ENCODE results near the gene PTGFR.

Gene PTGFR

DNA sequence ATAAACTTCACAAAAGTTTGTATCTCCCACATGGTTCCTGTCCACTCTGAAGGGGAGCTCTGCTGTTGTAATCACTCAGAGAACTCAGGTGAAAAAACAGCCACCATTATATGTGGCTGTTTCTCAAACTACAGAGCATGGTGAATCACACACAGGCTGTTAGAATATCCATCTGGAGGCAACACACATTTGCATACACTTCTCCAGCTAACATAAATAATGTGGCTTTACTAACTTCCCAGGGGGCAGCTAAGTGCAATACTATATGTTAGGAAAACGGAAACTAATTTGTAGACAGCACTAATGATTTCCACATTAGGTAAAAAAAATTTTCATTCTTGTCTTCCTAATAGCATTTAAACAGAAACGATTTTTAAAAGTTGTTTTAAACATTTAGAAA is 49.3 kb downstream of the PTGFR start:
- ChIA-PET CTCF (interaction anchor here (1.0 kb wide), 1 partner anchor 13 kb away, joined by 3 read pairs; no protein-coding TSS in a partner anchor), POLR2A (no interaction called here)
- Histone ChIP-seq H3K27ac (ENCODE audit: extremely low read depth, low read depth, low read length) (no peak overlapping the region), H3K36me3 (ENCODE audit: control insufficient read depth in 2 of 2, insufficient read depth in 1 of 2, low read length in 2 of 2) (no peaks in the 10 kb centered on the region), H3K4me1 (ENCODE audit: control insufficient read depth, insufficient read depth, low read length) (no peaks in the 10 kb centered on the region), H3K9me3 (ENCODE audit: control insufficient read depth, insufficient read depth, low read depth, low read length) (no peaks in the 10 kb centered on the region), H3K4me3 (ENCODE audit: low read depth, low read length) (no peak overlapping the region)
- TF ChIP-seq PATZ1 (tag by site-specific recombination; IDR thresholded peaks at IDR 0.05) = no peak
- 0 out of 2 replicates have a peak, but pooled peaks have one; percentile 12 for TF ChIP-seq GLIS1 (tag by site-specific recombination; IDR thresholded peaks at IDR 0.05)

- ChIA-PET CTCF (no interaction called here), POLR2A (no interaction called here)
- no peaks in the 10 kb centered on the region for H3K4me1 ChIP-seq (ENCODE audit: control insufficient read depth, insufficient read depth, low read length)
- TF ChIP-seq SETDB1 (IDR thresholded peaks at IDR 0.05; ENCODE audit: insufficient read length, low read length) (peak; percentile 82), ZNF214 (tag by site-specific recombination; IDR thresholded peaks at IDR 0.05; ENCODE audit: borderline replicate concordance) (no peak)
- H3K4me3 ChIP-seq (ENCODE audit: low read depth, low read length) = no peak overlapping the region
- no peaks in the 10 kb centered on the region for H3K36me3 ChIP-seq (ENCODE audit: control insufficient read depth in 2 of 2, insufficient read depth in 1 of 2, low read length in 2 of 2)
- no peaks in the 10 kb centered on the region for H3K9me3 ChIP-seq (ENCODE audit: control insufficient read depth, insufficient read depth, low read depth, low read length)
- no peak overlapping the region for H3K27ac ChIP-seq (ENCODE audit: extremely low read depth, low read depth, low read length)
Measured at GRCh38 chr1:78541479-78541878, 50.7 kb downstream of the PTGFR start.

- CTCF ChIA-PET = interaction anchor here (1.0 kb wide), 1 partner anchor 399 kb away, joined by 4 read pairs; no protein-coding TSS in a partner anchor
- Histone ChIP-seq H3K9me3 (ENCODE audit: control insufficient read depth, insufficient read depth, low read depth, low read length) (no peaks in the 10 kb centered on the region), H3K4me3 (ENCODE audit: low read depth, low read length) (no peak overlapping the region), H3K4me1 (ENCODE audit: control insufficient read depth, insufficient read depth, low read length) (no peaks in the 10 kb centered on the region), H3K36me3 (ENCODE audit: control insufficient read depth in 2 of 2, insufficient read depth in 1 of 2, low read length in 2 of 2) (no peaks in the 10 kb centered on the region), H3K27ac (ENCODE audit: extremely low read depth, low read depth, low read length) (no peak overlapping the region)
- POLR2A ChIA-PET = no interaction called here
- no peak for TF ChIP-seq GLIS2 (tag by site-specific recombination; IDR thresholded peaks at IDR 0.05)
Measured at GRCh38 chr1:78543941-78544643, 53.3 kb downstream of the PTGFR start.

DNA sequence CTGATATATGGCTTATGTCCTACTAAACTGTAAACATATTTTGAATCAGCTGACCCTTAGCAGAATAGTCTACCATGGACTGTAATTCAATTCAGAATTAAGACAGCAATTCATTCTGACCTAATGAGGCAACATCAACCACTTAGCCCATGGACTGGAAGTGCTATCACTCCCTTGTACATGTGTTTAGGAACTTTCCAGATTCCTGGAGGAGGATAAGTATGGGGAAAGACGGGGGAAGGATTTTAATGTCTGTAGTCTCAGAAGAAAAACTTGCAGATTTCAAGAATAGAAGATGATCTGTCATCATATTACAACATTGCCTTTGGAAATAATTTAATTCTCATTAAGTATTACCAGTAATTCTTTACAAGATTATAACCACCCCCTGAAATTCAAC is 56.3 kb downstream of the PTGFR start:
- Histone ChIP-seq H3K9me3 (ENCODE audit: control insufficient read depth, insufficient read depth, low read depth, low read length) (no peaks in the 10 kb centered on the region), H3K27ac (ENCODE audit: extremely low read depth, low read depth, low read length) (no peak overlapping the region), H3K36me3 (ENCODE audit: control insufficient read depth in 2 of 2, insufficient read depth in 1 of 2, low read length in 2 of 2) (no peaks in the 10 kb centered on the region), H3K4me3 (ENCODE audit: low read depth, low read length) (no peak overlapping the region), H3K4me1 (ENCODE audit: control insufficient read depth, insufficient read depth, low read length) (no peaks in the 10 kb centered on the region)
- ChIA-PET POLR2A (no interaction called here), CTCF (no interaction called here)
- TF ChIP-seq ZNF10 (tag by site-specific recombination; IDR thresholded peaks at IDR 0.05) = no peak
- no peak for TF ChIP-seq ZSCAN16 (tag by site-specific recombination; IDR thresholded peaks at IDR 0.05)
- no peak for TF ChIP-seq ZNF830 (tag by site-specific recombination; IDR thresholded peaks at IDR 0.05; ENCODE audit: low read depth)
- no peak for TF ChIP-seq ZNF670 (tag by site-specific recombination; IDR thresholded peaks at IDR 0.05; ENCODE audit: low read depth)
- TF ChIP-seq ZNF555 (tag by site-specific recombination; conservative IDR thresholded peaks at IDR 0.05) = no peak
- TF ChIP-seq ZBTB8A (tag by site-specific recombination; IDR thresholded peaks at IDR 0.05) = no peak
- no peak for TF ChIP-seq ZNF202 (tag by site-specific recombination; IDR thresholded peaks at IDR 0.05; ENCODE audit: borderline replicate concordance)
- TF ChIP-seq ZNF529 (tag by site-specific recombination; IDR thresholded peaks at IDR 0.05; ENCODE audit: insufficient replicate concordance) = no peak
- TF ChIP-seq SCRT1 (tag by site-specific recombination; IDR thresholded peaks at IDR 0.05; ENCODE audit: borderline replicate concordance) = no peak
- TF ChIP-seq ZNF596 (tag by site-specific recombination; IDR thresholded peaks at IDR 0.05) = no peak
- TF ChIP-seq ZFP41 (tag by site-specific recombination; IDR thresholded peaks at IDR 0.05; ENCODE audit: borderline replicate concordance) = no peak
- no peak for TF ChIP-seq ZNF404 (tag by site-specific recombination; IDR thresholded peaks at IDR 0.05)

All from HEK293 (cell line).